ENCODE data around the gene CEP44.
A peak's percentile ranks its signal among the peaks of the same experiment; 100 is the strongest.
"Not testable (repeated sequence)": the region's sequence is repeated elsewhere in the genome, so short reads cannot be mapped to it uniquely, and the experiment has no call there.

Gene CEP44

DNA sequence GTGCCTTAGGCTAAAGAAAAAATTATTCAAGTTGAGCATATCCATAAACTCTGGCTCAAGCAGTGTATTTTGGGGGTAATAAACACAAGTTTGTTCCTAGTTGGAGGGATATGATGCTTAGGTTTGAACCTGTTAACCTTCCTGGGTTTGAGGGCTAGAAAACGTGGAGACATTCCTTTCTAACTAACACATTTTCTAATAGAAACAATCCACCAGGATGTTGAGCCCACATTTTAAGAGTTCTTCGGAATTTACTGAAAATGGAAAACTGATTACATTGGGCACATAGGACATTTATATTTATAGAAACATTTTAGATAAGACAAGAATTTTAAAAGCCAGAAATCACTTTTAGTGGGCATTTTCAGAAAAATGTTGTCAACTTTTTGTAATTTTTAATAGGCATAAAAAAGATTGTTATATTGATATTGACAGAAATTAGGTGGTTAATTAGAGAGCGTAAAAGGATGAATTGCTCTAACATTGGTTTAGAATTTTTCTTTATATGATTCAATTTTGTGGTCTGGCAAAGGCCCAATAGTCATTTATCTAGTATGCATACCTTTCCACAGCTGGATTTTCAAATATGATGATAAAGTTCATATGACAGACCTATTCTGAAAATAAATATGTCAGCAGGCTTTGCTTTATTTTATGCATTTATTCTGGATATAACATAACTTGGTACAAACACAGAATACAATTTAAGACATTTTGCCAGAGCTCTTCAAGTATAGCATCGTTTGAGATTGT lies 49.2 kb downstream of the CEP44 start:
- no peak for DNase-seq

- no peak for DNase-seq
Observed at GRCh38 chr4:174334628-174335027, 50.9 kb downstream of the CEP44 start.

GRCh38 chr4:174340714-174341113 lies 57.0 kb downstream of the CEP44 start:
- DNase-seq: no peak

GRCh38 chr4:174349156-174349555 lies 65.4 kb downstream of the CEP44 start:
- DNase-seq: no peak

- DNase-seq: peak in 1 of 5 experiments; percentile 32
Observed at GRCh38 chr4:174352061-174352819, 68.5 kb downstream of the CEP44 start.

DNA sequence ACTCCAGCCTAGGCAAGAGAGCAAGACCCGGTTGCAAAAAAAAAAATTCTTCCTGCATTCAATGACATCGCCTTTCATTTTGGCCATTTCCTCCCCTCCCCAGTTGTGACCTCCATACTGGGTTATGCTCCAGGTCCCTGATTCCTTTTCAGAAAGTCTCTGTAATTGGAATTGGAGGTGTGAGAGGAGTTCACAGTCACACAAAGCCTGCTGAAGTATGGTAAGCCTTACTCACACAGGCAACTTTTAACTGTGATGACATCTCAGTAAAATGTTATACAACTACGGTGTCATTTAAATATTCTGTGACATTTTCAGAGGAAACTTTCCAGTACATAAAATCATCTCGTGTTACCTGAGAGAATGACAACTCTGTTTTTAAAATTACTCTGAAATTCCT lies 73.6 kb downstream of the CEP44 start:
- no peak for DNase-seq

GRCh38 chr4:174358410-174358809 lies 74.7 kb downstream of the CEP44 start:
- no peak for DNase-seq

DNA sequence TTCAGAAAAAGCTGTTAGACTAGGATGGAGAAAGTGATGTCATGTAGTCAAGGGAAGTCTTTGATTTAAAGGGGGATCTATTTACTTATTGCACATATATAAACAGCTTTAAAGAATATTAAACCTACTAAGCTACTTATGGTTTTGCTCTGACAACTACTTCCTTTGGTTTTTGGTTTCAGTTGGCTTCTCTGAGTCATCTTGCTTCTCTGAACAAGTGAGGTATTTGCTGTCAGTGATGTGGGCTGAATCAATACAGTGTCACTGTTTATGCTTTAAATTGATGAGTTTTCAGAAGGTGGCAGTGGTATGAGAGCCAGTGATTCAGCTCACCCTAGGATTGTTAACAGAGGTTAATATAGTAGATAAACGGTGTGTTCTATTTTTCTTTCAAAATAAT lies 75.1 kb downstream of the CEP44 start:
- DNase-seq: peak in 1 of 5 experiments; percentile 89

- DNase-seq: no peak
Observed at GRCh38 chr4:174362340-174362739, 78.6 kb downstream of the CEP44 start.

DNA sequence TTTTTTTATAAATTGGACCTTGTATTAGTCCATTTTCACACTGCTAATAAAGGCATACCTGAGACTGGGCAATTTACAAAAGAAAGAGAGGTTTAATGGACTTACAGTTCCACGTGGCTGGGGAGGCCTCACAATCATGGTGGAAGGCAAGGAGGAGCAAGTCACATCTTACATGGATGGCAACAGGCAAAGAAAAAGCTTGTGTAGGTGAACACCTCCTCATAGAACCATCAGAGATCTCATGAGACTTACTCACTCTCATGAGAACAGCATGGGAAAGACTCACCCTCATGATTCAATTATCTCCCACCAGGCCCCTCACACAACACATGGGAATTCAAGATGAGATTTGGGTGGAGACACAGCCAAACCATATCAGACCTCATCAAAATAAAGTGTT lies 80.1 kb downstream of the CEP44 start:
- not testable (repeated sequence) for DNase-seq

GRCh38 chr4:174365018-174365587 lies 81.4 kb downstream of the CEP44 start:
- peak in 1 of 5 experiments; percentile 26 for DNase-seq

- no peak for DNase-seq
Observed at GRCh38 chr4:174369985-174370384, 86.3 kb downstream of the CEP44 start.

DNA sequence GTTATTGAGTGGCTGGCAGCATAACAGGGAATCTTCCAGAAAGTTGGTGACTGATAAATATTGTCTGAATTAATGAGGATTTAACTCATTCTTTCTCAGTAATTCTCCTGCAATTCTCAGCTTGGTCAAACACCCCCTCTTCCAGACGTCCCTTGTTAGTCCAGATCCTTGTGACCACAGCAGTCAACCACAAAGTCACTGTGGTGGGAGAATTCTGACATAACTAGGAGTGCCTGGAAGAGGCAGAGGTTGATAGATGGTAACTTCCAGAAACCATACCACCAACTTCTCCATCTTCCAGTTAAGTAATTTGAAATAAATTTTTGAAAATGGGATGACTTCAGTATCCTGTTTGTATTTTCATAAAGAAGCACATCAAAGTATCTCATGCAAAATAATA lies 90.1 kb downstream of the CEP44 start:
- DNase-seq: no peak

DNA sequence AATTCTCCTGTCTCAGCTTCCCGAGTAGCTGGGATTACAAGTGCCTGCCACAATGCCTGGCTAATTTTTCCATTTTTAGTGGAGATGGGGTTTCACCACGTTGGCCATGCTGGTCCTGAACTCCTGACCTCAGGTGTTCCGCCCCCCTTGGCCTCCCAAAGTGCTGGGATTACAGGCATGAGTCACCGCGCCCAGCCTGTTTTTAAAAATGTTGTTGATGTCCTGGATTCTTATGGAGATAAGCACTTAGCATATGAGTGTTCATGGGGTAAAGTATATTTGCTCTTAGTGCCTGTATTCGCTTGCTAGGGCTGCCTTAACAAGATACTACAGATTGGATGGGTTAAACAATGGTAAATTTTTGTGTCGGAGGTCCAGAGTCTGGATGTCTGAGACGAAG lies 91.7 kb downstream of the CEP44 start:
- DNase-seq: no peak

DNA sequence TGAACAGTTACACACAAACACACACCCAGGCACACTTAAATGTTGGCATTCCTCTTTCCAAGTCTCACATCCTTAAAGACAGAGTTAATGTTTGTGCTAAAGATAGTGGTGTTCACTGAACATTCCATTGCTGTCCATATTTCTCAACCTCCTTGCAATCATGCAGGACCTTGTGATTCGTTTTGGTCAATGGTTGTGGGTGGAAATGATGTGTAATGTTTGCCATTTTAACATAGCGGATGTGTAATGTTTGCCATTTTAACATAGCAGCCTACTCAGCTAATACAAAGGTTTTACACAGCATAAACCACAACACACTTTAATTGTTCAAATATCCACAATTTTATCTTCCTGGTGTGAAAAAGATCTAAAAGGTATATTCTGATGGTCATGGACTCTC lies 93.9 kb downstream of the CEP44 start:
- DNase-seq: no peak

GRCh38 chr4:174378951-174379350 lies 95.2 kb downstream of the CEP44 start:
- DNase-seq: no peak

DNA sequence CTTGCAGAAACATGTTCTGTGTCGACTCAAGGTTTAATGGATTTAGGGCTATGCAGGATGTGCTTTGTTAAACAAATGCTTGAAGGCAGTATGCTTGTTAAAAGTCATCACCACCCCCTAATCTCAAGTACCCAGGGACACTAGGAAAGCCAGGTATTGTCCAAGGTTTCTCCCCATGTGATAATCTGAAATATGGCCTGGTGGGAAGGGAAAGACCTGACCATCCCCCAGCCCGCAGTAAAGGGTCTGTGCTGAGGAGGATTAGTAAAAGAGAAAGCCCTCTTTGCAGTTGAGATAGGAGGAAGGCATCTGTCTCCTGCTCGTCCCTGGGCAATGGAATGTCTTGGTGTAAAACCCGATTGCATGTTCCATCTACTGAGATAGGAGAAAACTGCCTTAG lies 96.5 kb downstream of the CEP44 start:
- not testable (repeated sequence) for DNase-seq

- DNase-seq: no peak
Observed at GRCh38 chr4:174380699-174381439, 97.2 kb downstream of the CEP44 start.

DNA sequence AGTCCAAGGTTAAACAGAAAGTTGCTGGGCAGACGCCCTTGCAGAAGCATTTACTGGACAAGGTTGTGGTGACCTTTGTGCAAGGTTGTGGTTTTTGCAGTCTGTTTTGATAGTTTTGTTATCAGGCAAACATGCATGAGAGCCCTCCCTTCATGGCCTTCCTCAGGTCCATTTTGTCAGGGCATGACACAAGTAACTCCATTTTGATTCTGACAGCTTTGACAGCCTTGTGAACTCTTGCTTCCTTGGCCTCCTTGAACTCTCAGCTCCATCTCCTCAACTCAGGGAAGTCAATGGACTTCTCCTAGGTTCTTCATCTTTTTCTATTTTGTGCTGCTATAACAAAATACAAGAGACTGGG lies 97.7 kb downstream of the CEP44 start:
- DNase-seq: no peak
